GM18909 (cell line): ENCODE results near the gene HLA-C.
A peak's percentile ranks its signal among the peaks of the same experiment; 100 is the strongest.
"Not testable (repeated sequence)": the region's sequence is repeated elsewhere in the genome, so short reads cannot be mapped to it uniquely, and the experiment has no call there.

ENCODE experiments used
- ATAC-seq: cut with Tn5 transposase; IDR thresholded peaks from one replicate; pipeline ENCODE4 v1.9.1; 2021; ENCODE audit warnings: mild to moderate bottlenecking; ENCODE audit not compliant: unreplicated experiment, poor library complexity

The HLA-C gene

GRCh38 chr6:31271641-31272357, at the start of gene HLA-C:
HLA-C (minus strand) TSS chr6:31272092; CDS start chr6:31272071, 21 bp downstream.
- peak; percentile 89 for ATAC-seq

DNA sequence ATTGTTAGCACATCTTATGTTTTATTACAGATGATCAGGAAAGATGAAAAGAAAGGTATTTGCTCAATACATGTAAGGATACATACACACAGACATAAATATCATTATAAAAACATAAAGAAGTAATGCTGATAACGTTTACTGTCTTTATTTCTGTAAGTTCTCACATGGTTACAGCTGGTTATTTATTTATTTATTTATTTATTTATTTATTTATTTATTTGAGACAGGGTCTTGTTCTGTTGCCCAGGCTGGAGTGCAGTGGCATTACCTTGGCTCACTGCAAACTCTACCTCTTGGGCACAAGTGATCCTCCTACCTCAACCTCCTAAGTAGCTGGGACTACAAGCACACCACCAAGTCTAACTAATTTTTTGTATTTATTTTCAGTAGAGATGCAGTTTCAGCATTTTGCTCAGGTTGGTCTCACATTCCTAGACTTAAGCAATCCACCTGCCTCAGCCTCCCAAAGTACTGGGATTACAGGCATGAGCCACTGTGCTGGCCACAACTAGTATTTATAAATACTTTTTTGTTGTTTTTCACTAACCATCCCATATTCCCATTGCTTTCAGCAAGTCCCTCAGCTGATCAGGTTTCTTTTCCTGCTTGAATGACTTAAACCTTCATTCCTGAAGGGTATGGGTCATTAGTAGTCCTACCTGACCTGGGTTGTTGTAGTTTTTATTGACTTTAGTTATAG, 49.3 kb upstream of the HLA-C start:
- no peak for ATAC-seq

DNA sequence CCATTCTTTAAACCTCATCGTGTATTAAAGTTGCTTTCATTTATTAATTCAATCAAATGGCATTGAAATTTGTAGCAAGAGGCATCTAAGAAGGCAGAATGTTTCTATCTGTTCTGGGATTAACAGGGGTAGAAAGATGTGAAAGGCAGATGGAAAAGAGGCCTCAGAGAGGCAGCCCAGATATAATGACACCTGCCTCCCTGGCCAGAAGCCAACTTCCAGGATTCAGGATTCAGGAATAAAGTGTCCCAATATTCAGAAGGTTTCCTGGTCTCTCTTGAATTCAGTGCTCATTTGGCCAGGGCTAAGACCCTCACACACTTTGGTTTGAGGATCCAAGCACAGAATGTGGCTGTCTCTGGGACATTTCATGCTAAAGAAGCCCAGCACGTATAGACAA, 45.1 kb upstream of the HLA-C start:
- ATAC-seq = no peak

DNA sequence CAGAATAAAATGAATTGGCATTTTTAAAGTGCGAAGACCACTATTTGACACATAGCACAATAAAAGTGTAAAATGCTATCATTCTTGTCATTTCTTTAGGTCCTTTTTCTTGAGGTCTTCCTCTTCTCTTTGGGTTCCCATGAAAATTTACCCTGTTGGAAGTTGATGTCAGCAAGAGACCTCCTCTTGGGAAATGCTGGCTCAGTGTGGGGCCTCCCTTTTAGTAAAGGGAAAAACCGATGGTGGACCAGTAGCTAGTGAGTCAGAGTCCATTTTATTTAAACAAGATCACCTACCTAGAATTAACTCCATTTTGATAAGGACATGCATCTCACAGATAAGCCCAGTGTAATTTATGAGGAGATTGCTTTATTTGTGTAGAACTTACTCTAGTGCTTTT, 37.7 kb upstream of the HLA-C start:
- no peak for ATAC-seq

DNA sequence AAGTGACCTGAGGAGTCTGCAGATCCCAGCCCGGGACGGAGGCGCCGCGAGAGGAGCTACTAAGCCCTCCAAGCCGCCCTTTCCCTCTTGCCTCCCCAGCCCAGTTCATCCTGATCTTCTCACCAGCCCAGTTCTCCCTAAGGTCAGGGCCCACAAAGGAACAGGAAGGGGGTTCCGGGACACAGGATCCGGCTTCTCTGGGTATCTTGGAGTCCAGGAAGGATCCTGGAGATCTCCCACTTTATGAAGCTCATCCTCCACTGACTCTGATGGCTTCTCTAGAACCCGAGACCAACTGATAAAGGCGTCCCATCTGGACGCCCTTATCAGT, 36.9 kb upstream of the HLA-C start:
- ATAC-seq = no peak

DNA sequence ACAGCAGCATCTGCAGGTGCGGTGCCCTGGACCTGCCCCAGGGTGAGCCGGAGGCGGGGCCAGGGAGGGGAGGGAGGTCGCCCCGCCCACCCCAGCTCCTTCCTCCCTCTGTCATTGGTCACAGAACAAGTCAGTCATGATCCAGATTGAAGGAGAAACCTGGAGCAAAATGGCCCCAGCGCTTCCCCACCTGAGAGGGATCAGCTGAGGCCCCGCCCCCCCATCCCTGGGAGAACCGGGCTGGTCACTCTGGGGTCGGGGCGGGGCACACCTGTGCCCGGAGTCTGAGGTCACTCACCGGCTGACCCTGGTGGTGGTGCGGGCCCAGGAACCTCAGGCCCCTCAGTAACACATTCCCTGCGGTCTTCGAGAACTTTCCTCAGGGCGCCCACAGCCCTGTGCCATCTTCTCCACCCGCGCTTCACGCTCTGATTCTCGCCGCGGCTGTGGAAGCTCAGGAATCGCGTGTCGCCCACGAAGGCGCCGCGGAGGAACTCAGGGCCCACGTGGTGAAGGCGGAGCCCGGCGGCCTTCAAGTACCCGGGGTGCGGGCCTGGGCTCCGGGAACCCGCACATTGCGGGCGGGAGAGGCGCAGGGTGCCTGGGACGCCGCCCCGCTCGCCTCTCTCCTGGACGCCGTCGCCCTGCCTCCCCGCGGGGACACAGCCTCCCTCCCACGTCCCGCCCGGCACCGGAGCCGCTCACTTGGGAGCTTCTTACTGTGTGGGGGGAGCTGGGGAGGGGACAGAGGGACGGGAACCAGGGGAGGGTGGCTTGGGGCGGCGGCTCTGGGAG, 36.4 kb upstream of the HLA-C start:
- ATAC-seq = no peak

GRCh38 chr6:31307669-31308049, 35.8 kb upstream of the HLA-C start:
- ATAC-seq = no peak

GRCh38 chr6:31305703-31306219, 33.9 kb upstream of the HLA-C start:
- ATAC-seq = no peak

DNA sequence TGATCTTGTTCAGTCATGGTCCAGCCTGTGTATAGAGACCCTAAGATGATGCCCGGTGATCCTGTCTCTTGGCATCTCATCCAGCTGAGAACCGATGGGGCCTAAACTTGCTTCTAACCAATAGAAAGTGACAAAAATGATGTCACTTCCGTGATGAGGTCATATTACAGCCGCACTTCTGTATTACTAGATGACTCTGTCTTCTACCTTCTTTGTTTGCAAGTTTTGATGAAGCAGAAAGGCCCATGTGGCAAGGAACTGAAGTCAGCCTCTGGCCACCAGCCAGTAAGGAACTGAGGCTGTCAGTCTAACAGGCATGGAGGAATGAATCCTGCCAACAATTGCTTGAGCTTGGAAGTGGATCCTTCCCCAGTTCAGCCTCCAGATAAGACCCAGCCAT, 32.8 kb upstream of the HLA-C start:
- no peak for ATAC-seq

DNA sequence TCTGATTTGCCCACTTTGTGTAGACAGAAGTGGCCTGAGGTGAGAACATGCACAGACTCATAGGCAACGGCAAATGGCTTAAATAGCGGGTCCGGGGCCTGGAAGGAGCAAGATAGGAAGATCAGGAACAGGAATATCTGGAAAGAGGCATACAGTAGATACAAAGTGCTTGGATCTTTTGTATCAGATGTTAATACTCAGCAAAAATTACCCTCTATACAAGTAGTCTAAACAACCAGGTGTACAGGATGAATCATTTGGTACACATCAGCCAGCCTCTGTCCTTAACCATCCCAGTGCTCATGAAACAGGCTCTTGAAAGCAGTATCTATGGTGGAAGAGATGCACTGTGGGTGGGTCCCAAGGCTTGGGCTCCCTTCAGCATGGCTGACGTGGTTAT, 28.9 kb upstream of the HLA-C start:
- ATAC-seq = no peak

- ATAC-seq = no peak
These were observed 28.1 kb upstream of the HLA-C start for GRCh38 chr6:31299947-31300346.

DNA sequence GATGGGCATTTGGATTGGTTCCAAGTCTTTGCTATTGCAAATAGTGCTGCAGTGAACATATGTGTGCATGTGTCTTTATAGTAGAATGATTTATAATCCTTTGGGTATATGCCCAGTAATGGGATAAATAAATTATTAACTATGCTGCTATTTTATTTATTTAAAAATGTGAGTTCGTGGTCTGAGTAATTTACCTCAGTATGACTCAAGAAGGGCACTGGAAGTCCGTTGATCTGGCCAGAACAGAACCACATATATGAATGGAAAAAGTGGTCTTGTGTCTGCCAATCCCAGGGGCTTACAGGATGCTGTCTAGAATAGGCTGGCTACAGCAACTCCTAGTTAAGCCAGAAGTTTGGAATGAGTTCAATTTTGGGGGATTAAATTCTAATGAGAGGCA, 27.6 kb upstream of the HLA-C start:
- ATAC-seq = no peak

GRCh38 chr6:31294056-31294455, 22.2 kb upstream of the HLA-C start:
- no peak for ATAC-seq

- ATAC-seq = no peak
These were observed 21.5 kb upstream of the HLA-C start for GRCh38 chr6:31293343-31293742.

- no peak for ATAC-seq
These were observed 17.9 kb upstream of the HLA-C start for GRCh38 chr6:31289788-31290187.

GRCh38 chr6:31287619-31288018, 15.7 kb upstream of the HLA-C start:
- ATAC-seq = no peak

- no peak for ATAC-seq
These were observed 14.1 kb upstream of the HLA-C start for GRCh38 chr6:31285982-31286381.

DNA sequence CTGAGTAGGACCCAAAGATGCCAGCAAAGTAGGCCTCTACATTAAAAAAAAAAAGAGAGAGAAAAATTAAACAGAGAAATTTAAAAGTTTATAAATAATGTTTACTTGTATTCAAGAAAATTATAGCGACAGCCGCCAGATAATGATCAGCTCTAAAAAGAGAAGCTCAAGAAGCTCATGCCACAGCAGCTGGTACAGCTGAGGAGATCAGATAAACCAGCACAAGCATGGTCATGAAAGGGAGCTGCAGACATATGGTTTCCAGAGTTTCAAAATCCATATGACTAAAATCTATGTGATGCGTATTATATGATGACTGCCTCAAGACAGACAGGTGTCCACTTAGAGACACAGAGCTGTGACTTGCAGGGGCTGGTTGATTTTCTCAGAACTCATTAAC, 13.6 kb upstream of the HLA-C start:
- no peak for ATAC-seq

GRCh38 chr6:31279647-31280046, 7.8 kb upstream of the HLA-C start:
- not testable (repeated sequence) for ATAC-seq

GRCh38 chr6:31272836-31273626, 1.1 kb upstream of the HLA-C start:
- no peak for ATAC-seq
